Spleen (tissue), 11 donors: ENCODE measurements around the gene CCDC63. TPM values are rescaled to one million over a fixed set of nuclear protein-coding genes. Genes with fewer than 3 reads are reported as not detected.
"Not testable (repeated sequence)": the region's sequence is repeated elsewhere in the genome, so short reads cannot be mapped to it uniquely, and the experiment has no call there.

ENCODE experiments used
- DNase-seq: peaks from one replicate; pipeline ENCODE4 v3.0.0-alpha.2; 2020
- H3K27ac ChIP-seq, 8 donors: fragments of 200-600 bp; sonication (generic) in 7 of 8; 1 replicate in 4 of 8; 2 replicates in 4 of 8; pipeline versions ENCODE4 v1.5.0 to v1.8.0; 2016 to 2021; ENCODE audit warnings: inconsistent platforms in 4 of 8, mild to moderate bottlenecking in 4 of 8, moderate library complexity in 1 of 8
- H3K27me3 ChIP-seq, 7 donors: fragments of 200-600 bp; sonication (generic) in 6 of 7; replicated peaks in 1 of 7; 1 replicate in 4 of 7; 2 replicates in 3 of 7; pipeline versions ENCODE4 v1.5.0 to v1.8.0; 2016 to 2021; ENCODE audit warnings: inconsistent platforms in 3 of 7, mild to moderate bottlenecking in 1 of 7
- H3K36me3 ChIP-seq, 6 donors: fragments of 200-600 bp; sonication (generic) in 5 of 6; 1 replicate in 4 of 6; 2 replicates in 2 of 6; pipeline versions ENCODE4 v1.5.0 to v1.8.0; 2016 to 2021; ENCODE audit warnings: inconsistent platforms in 2 of 6
- H3K4me1 ChIP-seq, 6 donors: fragments of 200-600 bp; sonication (generic) in 5 of 6; 1 replicate in 3 of 6; 2 replicates in 3 of 6; pipeline versions ENCODE4 v1.5.0 to v1.8.0; 2016 to 2021; ENCODE audit warnings: inconsistent platforms in 3 of 6
- H3K4me3 ChIP-seq, 8 donors: fragments of 200-600 bp; sonication (generic) in 7 of 8; 1 replicate in 4 of 8; 2 replicates in 4 of 8; pipeline versions ENCODE4 v1.5.0 to v1.8.0; 2016 to 2021; ENCODE audit warnings: inconsistent platforms in 4 of 8, mild to moderate bottlenecking in 4 of 8, moderate library complexity in 2 of 8
- H3K9me3 ChIP-seq, 8 donors: fragments of 200-600 bp; sonication (generic) in 7 of 8; 1 replicate in 4 of 8; 2 replicates in 4 of 8; pipeline versions ENCODE4 v1.5.0 to v1.8.0; 2016 to 2021; ENCODE audit warnings: inconsistent platforms in 4 of 8
- POLR2A ChIP-seq, 3 donors: fragments of 450-650 bp; IDR thresholded peaks; one replicate each; pipeline ENCODE4 v1.5.1; 2017; ENCODE audit warnings: antibody characterized with exemption in 3 of 3, mild to moderate bottlenecking in 1 of 3
- POLR2AphosphoS5 ChIP-seq, 3 donors: sonication (generic); formaldehyde crosslinking; IDR thresholded peaks; one replicate each; pipeline ENCODE4 v1.5.1; 2017; ENCODE audit warnings: antibody characterized with exemption in 3 of 3
- WGBS, 5 donors: extraction: QIAGEN DNeasy Blood & Tissue Kit in 3 of 5; methylation state at CpG; one replicate each; pipeline versions ENCODE4 v1.1.5 to v1.1.7; 2013 to 2018; 5-methylcytosine and 5-hydroxymethylcytosine counted together
- intact Hi-C: fragments of 100-400 bp; cut with DNase I; formaldehyde crosslinking; loops from one replicate; pipeline ENCODE4 v1.15.0; 2023; ENCODE audit warnings: low total_unique reads
- polyA plus RNA-seq, 3 donors: library from polyadenylated mRNA; stranded (reverse); fragments of 200-250 nt; gene quantifications; one replicate each; pipeline ENCODE4 v1.2.1, GENCODE V29; 2013
- total RNA-seq, 7 donors: library from RNA; depleted of rRNA in 3 of 7; stranded (reverse); fragments of >200 nt in 3 of 7; fragmentation: NEBNext Ultra II Directional in 4 of 7; extraction: Animal tissue kit (Norgen Biotek cat#: 25700) in 4 of 7; gene quantifications; one replicate each; pipeline versions ENCODE4 v1.1.0 to v1.2.1, GENCODE V29; 2016 to 2021
- TF ChIP-seq, protein P1 (sequence below), 11 experiments: fragments of 200-600 bp in 7 of 11; fragments of 450-650 bp in 4 of 11; sonication (generic) in 4 of 11; IDR thresholded peaks in 8 of 11; conservative IDR thresholded peaks in 3 of 11; 1 replicate in 7 of 11; 2 replicates in 4 of 11; pipeline versions ENCODE4 v1.4.0 to v1.8.0; 2016 to 2021; ENCODE audit warnings: antibody characterized with exemption in 11 of 11, inconsistent platforms in 4 of 11, mild to moderate bottlenecking in 1 of 11
- donor health status: healthy with polysubstance abuse.
- donor health status: DM: no; HTN: no; CAD: no; lungs with moderate emphysema.
- donor health status: DM: no; HTN: no; CAD: no.
- donor health status: Bipolar disorder and iron deficiency.
- donor health status: healthy.
- donor health status: DM: no; HTN: no; CAD: no.
- donor health status: DM: yes; HTN: yes; CAD: no.

Gene CCDC63
- total and polyA plus RNA-seq, 10 donors = not detected

DNA sequence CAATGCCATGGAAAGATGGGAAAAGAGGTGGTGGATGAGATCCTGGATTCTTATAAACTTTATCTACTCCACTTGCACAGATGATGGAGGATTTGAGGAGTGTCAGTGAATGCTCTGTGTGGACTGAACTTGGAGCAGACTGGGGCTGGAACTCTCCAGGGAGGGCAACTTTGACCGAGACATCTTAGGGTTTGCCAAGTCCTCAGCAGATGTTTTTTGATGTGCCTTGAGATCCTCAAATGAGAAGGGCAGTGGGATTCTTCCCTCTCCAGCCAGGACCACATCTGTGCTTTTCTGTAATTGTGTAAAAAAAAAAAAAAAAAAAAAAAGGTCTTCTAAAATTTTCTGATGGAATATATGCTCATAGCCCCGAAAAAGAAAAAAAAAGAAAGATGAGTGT, 96.6 kb downstream of the CCDC63 start:
- no peak for DNase-seq
- H3K27ac ChIP-seq = no peak overlapping the region
- intact Hi-C loops = no loop called here
- WGBS, 5 donors = 52 to 82% (median 63%) methylated on average over 2 of the region's 2 CpGs
- no peaks in the 10 kb centered on the region for H3K4me1 ChIP-seq
- no peak overlapping the region for H3K4me3 ChIP-seq
- TF ChIP-seq POLR2AphosphoS5 (IDR thresholded peaks at IDR 0.05) (no peak), POLR2A (IDR thresholded peaks at IDR 0.05) (no peak)
- TF ChIP-seq, protein P1, sequence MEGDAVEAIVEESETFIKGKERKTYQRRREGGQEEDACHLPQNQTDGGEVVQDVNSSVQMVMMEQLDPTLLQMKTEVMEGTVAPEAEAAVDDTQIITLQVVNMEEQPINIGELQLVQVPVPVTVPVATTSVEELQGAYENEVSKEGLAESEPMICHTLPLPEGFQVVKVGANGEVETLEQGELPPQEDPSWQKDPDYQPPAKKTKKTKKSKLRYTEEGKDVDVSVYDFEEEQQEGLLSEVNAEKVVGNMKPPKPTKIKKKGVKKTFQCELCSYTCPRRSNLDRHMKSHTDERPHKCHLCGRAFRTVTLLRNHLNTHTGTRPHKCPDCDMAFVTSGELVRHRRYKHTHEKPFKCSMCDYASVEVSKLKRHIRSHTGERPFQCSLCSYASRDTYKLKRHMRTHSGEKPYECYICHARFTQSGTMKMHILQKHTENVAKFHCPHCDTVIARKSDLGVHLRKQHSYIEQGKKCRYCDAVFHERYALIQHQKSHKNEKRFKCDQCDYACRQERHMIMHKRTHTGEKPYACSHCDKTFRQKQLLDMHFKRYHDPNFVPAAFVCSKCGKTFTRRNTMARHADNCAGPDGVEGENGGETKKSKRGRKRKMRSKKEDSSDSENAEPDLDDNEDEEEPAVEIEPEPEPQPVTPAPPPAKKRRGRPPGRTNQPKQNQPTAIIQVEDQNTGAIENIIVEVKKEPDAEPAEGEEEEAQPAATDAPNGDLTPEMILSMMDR (IDR thresholded peaks at IDR 0.05 in 8 of 11, conservative IDR thresholded peaks at IDR 0.05 in 3 of 11) = no peak
- peaks cover 3 to 35% (median 28%) of the 10 kb centered on the region in 8 donors for H3K9me3 ChIP-seq
- no peaks in the 10 kb centered on the region for H3K36me3 ChIP-seq
- H3K27me3 ChIP-seq = peaks cover 0 to 11% (median 0%) of the 10 kb centered on the region in 7 donors

DNA sequence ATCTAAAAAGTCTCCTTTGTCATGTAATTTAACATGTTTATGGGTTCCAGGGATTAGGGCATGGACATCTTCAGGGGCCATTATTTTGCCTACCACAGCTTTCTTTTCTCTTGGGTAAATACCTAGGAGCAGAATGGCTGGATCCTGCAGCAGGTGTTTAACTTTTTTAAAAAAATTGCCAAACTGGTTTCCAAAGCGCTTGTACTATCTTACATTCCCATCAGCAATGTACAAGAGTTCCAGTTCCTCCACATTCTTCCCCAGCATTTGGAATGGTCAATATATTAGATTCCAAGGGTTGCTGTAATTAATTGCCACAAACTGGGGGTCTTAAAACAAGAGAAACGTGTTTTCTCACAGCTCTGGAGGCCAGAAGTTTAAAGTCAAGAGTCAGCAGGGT, 101.3 kb downstream of the CCDC63 start:
- H3K9me3 ChIP-seq = peaks cover 3 to 35% (median 28%) of the 10 kb centered on the region in 8 donors

DNA sequence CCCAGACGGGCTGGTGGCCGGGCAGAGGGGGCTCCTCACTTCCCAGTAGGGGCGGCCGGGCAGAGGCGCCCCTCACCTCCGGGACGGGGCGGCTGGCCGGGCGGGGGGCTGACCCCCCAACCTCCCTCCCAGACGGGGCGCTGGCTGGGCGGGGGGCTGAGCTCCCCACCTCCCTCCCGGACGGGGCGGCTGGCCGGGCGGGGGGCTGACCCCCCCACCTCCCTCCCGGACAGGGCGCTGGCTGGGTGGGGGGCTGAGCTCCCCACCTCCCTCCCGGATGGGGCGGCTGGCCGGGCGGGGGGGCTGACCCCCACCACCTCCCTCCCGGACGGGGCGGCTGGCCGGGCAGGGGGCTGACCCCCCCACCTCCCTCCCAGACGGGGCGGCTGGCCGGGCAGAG, 103.7 kb downstream of the CCDC63 start:
- intact Hi-C loops, DNase-seq, H3K36me3 ChIP-seq, H3K27me3 ChIP-seq, H3K27ac ChIP-seq, H3K4me3 ChIP-seq, H3K4me1 ChIP-seq: not testable (repeated sequence)
- peaks cover 3 to 30% (median 22%) of the 10 kb centered on the region in 8 donors for H3K9me3 ChIP-seq
- 95 to 97% (median 97%) methylated on average over 5 to 28 of the region's 31 CpGs for WGBS, 5 donors

More for the DNA sequence above, 101.3 kb downstream of the CCDC63 start:
- Histone ChIP-seq H3K4me1 (no peaks in the 10 kb centered on the region), H3K36me3 (no peaks in the 10 kb centered on the region), H3K27ac (no peak overlapping the region), H3K4me3 (no peak overlapping the region), H3K27me3 (no peaks in the 10 kb centered on the region)
- WGBS, 5 donors = 57 to 83% (median 77%) methylated on average over 2 of the region's 2 CpGs
- TF ChIP-seq POLR2A (IDR thresholded peaks at IDR 0.05) = no peak
- TF ChIP-seq POLR2AphosphoS5 (IDR thresholded peaks at IDR 0.05) = no peak
- TF ChIP-seq, protein P1 (IDR thresholded peaks at IDR 0.05 in 8 of 11, conservative IDR thresholded peaks at IDR 0.05 in 3 of 11) = no peak
- intact Hi-C loops = no loop called here
- no peak for DNase-seq

DNA sequence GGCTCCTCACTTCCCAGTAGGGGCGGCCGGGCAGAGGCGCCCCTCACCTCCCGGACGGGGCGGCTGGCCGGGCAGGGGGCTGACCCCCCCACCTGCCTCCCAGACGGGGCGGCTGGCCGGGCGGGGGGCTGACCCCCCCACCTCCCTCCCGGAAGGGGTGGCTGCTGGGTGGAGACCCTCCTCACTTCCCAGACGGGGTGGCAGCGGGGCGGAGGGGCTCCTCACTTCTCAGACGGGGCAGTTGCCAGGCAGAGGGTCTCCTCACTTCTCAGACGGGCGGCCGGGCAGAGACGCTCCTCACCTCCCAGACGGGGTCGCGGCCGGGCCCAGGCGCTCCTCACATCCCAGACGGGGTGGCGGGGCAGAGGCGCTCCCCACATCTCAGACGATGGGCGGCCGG, 104.1 kb downstream of the CCDC63 start:
- DNase-seq, H3K27ac ChIP-seq, intact Hi-C loops, H3K27me3 ChIP-seq, H3K4me3 ChIP-seq, H3K36me3 ChIP-seq, H3K4me1 ChIP-seq: not testable (repeated sequence)
- 94 to 99% (median 98%) methylated on average over 7 to 31 of the region's 31 CpGs for WGBS, 5 donors
- H3K9me3 ChIP-seq = peaks cover 3 to 26% (median 18%) of the 10 kb centered on the region in 8 donors

Other genes starting within 250 kb of the CCDC63 start
- 10 to 100 TPM; 14.8 to 30.8 (median 24.5) TPM for gene TCTN1, start 232.9 kb upstream of the CCDC63 start, total RNA-seq
- 10 to 100 TPM in 2 of 3 donors, 1 to 10 TPM in 1; 8.4 to 21.0 (median 14.7) TPM for gene TCTN1, start 232.9 kb upstream of the CCDC63 start, polyA plus RNA-seq
- 10 to 100 TPM; 46.9 to 71.3 (median 63.7) TPM for gene HVCN1, start 157.9 kb upstream of the CCDC63 start, total RNA-seq
- 100 to 1,000 TPM in 2 of 3 donors, 10 to 100 TPM in 1; 76.5 to 114 (median 106) TPM for gene HVCN1, start 157.9 kb upstream of the CCDC63 start, polyA plus RNA-seq
- gene PPP1CC, start 104.1 kb upstream of the CCDC63 start, total RNA-seq = 100 to 1,000 TPM; 108 to 173 (median 131) TPM
- gene PPP1CC, start 104.1 kb upstream of the CCDC63 start, polyA plus RNA-seq = 100 to 1,000 TPM in 2 of 3 donors, 10 to 100 TPM in 1; 74.8 to 103 (median 100) TPM
- not detected for gene MYL2, start 73.6 kb downstream of the CCDC63 start, total RNA-seq
- gene MYL2, start 73.6 kb downstream of the CCDC63 start, polyA plus RNA-seq = 1 to 10 TPM; 1.2 to 8.5 (median 1.3) TPM
- under 1 TPM in 5 of 7 donors, not detected in 2; 0.06 to 0.44 (median 0.09) TPM for gene CUX2, start 187.2 kb downstream of the CCDC63 start, total RNA-seq
- under 1 TPM; under 0.01 to 0.07 (median 0.05) TPM for gene CUX2, start 187.2 kb downstream of the CCDC63 start, polyA plus RNA-seq